NCI-H1436 treated with DMSO at 0.1 percent for 48 hours (cell line): ENCODE measurements around the gene HAP1.
"Not testable (repeated sequence)": the region's sequence is repeated elsewhere in the genome, so short reads cannot be mapped to it uniquely, and the experiment has no call there.

Experiments used
- DNase-seq: peaks from one replicate; lab custom pipeline; 2025; lab: John Stamatoyannopoulos, UW

The HAP1 gene

DNA sequence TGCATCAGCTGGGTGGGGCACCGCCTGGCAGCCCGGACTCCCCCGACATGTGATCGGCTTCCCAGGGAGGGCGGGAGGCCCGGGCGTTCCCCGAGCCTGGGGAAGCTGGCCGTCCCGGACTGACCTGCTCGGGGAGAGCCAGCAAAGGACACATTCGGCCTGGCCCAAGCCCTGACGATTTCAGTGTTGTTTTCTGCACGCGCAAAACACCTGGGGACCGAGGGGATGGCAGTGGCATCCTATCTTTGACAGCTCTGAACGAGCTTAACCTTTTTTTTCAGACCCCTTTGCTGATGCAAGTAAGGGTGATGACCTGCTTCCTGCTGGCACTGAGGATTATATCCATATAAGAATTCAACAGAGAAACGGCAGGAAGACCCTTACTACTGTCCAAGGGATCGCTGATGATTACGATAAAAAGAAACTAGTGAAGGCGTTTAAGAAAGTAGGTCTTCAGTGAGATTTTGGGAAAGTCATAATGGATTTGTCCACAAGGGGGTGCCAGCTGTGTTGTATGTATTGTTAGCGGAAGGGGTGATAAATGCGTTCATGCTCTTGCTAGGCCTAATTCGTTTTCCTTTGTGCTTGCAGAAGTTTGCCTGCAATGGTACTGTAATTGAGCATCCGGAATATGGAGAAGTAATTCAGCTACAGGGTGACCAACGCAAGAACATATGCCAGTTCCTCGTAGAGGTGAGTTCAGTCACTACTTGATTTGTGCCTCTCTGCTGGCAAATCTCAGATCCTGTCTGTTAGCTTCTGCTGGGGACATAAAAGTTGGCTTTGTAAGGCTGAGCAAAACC lies 44.7 kb downstream of the HAP1 start:
- no peak for DNase-seq

DNA sequence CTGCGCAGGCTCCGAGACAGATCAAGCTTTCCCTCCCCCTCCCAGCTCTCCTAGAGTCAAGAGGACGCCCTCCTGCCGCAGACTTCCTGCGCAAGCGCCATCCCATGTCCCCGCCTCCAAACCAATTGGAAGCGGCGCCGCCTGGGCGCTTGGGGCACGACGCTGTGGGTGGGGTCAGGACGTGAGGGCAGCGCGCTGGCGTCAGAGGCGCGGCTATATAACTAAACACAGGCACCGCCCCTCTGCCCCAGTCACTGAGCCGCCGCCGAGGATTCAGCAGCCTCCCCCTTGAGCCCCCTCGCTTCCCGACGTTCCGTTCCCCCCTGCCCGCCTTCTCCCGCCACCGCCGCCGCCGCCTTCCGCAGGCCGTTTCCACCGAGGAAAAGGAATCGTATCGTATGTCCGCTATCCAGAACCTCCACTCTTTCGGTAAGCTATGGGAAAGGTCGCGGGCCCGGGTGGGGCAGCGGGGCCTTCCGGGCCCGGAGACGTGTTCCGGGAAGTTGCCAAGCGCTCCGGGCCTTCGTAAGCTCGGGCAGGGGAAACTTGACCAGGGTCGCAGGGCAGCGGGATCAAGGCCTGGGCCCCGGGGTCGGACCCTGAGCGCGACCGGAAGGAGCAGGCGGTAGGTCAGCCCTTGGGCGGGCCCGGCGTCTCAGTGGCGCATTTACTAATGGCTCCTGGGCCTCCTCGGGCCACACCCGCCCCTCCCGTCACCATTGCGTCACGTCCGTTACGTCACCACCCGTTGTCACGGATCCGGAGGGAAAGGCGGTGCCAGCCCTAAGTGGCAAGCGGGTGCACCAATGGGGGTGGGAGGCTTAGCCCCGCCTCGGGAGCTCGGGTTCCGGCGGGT lies 45.6 kb downstream of the HAP1 start, which contains the start of gene EIF1:
Gene EIF1, plus strand, starts transcription at position 245 of the 856 bp plus-strand sequence. Its CDS starts 154 bp downstream, at position 399.
- peak; percentile 97 for DNase-seq

DNA sequence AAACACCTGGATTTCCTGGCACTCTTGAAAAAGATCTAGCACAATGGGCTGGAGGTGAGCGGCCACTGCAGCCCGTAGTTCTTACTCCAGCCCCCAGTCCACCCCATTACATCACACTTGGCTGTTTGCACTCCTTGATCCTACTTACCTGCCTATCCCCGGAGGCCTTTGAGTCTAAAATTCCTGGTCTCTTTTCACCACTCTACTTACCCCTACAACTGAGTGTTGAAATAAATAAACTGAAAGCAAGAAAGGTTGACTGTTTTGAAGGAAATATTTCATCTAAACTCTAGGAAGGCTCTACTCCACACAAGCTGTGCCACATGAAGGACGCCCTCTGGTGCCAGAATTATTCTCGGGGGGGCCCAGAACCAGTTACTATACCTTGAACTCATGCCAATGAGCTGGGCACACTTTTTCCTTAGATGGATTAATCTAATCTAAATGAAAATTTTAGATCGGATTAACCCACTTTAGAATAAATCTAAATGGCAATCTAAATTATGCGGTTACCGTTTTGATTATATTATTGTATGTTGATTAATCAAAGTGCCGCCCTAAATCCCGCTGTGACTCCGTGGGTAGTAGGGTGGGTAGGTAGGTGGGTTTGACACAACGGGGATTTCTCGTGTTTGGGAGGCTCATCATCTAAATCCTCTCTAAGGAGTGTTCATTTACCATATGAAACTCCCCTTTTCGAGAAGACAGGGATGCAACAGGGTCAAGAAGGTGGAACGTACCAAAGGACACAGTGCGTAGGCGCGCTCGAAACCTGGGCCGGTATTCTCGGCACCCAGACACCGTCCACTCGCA lies 46.4 kb downstream of the HAP1 start:
- DNase-seq = peak; percentile 57

DNA sequence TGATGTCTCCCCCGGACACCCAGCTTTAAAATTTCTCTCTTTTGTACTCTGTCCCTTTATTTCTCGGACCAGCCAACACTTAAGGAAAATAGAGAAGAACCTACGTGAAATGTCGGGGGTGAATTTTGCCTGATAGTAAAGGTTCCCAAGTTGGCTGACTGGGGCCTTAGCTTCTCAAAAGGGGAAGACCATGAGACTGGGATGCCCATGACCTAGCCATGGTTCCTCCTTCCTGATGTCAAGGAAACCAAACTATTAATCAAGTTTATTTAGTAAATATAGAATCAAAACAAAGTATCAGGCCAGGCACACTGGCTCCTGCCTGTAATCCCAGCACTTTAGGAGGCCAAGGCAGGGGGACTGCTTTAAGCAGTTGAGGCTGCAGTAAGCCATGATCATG lies 48.2 kb downstream of the HAP1 start:
- no peak for DNase-seq

DNA sequence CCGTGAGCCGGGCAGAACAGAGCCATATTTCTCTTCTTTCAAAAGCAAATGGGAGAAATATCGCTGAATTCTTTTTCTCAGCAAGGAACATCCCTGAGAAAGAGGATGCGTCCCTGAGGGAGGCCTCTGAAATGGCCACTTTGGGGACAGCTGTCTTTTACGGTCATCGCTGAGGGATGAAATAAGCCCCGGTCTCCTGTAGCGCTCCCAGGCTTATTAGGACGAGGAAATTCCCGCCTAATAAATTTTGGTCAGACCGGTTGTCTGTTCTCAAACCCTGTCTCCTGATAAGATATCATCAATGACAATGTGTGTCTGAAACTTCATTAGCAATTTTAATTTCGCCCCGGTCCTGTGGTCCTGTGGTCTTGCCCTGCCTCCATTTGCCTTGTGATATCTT lies 48.7 kb downstream of the HAP1 start:
- not testable (repeated sequence) for DNase-seq

DNA sequence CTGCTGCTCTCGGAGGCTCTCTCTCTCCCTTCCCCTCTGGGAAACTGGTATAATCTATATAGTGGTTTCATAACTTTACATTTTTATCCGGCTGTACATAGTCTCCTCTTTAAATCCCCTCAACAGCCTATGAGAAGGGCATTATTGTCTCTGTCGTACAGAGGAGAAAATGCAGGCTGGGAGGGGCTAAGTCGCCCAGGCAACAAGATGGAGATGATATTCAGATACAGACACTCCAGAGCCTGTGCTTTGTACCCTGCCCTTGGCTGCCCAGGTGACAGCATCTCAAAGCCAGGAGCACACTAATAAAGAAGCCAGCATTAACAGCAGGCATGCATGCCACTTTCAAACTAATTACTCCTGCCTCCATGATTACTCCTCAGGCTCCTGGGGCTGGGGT lies 50.4 kb downstream of the HAP1 start:
- DNase-seq = no peak

DNA sequence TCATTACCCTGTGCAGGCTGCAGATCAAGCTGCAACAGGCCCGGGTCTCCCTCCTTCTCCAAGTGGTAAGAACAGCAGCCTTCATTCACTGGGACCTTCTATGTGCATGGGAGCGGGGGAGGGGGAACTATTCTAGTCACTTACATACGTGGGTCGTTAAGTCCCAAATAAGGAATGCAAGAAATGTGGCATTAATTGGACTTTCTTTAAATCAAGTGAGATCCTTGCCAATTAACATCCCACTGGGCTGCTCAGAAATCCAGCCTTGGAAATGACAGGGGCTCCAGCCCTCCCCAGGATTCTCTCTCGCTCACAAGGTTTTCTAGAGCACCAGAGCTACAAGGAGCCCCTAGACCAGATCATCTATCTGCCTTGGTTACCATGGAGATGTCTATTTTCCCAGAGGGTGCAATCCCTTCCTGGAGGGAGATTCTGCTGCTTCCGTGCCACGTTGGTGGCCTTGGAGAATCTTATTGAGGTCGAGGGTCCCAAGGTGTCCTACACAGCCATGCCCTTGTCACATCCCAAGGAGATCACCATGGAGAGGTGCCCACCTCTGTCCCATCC lies 50.9 kb downstream of the HAP1 start:
- no peak for DNase-seq

DNA sequence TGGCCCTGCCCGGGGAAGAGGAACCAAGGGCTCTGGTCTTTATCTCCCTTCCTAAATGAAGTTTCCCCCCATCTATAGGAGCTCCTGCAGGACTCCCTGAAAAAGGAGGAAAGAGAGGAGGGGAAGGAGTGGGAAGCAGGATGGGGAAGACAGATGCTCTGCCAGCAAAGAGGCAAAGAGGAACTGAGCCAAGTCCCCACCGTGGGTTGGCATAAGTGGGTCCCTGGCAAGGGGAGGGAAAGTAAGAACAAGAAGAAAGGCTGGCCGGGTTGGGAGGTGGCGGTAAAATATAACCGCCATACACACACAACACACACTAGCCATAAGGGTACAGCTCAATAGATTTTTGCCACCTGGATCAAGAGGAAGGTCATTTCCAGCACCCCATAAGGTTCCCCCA lies 51.8 kb downstream of the HAP1 start:
- DNase-seq = no peak

DNA sequence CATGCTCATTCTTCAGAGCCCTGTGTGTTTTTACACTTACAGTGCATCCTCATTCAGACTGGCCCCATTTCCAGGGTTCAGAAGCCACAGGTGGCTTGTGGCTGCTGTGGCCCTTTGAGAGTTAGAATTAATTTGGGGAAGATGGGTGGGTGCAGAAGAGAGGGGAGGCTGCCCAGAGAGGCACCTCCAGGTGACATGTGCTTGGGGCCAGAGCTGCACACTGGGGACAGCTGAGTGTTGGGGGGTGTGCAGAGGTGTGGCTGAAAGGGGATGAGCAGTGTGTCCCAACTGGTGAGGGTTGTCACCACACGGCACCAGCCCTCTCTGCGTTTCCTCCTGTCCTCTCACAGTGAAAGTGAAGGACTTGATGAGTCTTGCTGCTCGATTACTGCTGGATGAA lies 52.7 kb downstream of the HAP1 start:
- DNase-seq = no peak

DNA sequence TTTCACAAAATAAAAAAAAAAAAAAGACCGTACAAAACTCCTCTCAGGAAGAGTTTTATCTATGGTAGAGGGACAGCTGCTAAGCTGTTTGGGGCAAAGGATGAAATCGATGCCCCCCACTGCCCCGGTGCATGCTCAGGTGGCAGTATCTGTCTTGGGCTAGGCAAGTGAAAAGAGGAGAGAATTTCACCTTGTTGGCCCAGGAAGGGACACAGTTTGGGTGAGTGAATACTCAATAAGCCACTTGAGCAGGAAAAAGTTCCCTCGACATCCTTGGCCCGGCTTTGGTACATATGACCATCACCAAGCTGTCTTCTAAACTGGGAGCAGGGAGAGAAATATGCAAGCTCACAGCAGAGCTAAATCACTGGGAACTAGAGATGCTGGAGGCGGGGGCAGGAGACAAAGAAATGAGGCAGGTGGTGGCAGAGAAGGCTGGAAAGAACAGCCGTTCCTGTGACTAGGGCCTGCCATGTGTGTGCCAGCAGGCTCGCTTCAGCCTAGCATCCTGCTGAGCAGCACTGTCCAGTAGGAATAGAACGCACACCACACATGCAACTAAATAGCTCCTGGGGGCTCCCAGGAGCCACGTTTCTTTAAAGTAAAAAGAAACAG lies 53.9 kb downstream of the HAP1 start:
- DNase-seq = no peak

DNA sequence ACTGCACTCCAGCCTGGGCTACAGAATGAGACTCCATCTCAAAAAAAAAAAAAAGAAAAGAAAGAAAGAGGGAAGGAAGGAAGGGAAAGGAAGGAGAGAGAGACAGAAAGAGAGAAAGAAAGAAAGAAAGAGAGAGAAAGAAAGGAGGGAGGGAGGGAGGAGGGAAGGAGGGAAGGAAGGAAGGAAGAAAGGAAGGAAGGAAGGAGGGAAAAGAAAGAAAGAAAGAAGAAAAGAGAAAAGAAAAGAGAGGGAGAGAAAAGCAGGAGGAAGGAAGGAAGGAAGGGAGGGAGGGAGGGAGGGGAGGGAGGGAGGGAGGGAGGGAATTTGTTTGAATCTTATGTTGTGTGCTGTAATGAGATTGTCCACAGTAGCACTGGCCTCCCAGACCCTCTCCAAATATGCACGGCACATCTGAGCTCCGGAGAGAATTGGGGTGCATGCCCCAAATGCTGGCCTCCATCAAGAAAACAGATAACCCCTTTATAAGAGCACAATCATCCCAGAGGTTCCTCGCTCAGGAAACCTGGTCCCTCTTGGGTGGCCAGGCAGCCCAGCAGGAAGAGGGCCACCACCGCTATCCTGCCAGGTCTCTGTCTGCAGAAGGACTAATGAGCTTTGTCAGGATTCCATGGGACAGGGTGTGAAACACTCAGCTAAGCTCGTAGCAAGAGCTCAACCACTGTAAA lies 54.6 kb downstream of the HAP1 start:
- no peak for DNase-seq

DNA sequence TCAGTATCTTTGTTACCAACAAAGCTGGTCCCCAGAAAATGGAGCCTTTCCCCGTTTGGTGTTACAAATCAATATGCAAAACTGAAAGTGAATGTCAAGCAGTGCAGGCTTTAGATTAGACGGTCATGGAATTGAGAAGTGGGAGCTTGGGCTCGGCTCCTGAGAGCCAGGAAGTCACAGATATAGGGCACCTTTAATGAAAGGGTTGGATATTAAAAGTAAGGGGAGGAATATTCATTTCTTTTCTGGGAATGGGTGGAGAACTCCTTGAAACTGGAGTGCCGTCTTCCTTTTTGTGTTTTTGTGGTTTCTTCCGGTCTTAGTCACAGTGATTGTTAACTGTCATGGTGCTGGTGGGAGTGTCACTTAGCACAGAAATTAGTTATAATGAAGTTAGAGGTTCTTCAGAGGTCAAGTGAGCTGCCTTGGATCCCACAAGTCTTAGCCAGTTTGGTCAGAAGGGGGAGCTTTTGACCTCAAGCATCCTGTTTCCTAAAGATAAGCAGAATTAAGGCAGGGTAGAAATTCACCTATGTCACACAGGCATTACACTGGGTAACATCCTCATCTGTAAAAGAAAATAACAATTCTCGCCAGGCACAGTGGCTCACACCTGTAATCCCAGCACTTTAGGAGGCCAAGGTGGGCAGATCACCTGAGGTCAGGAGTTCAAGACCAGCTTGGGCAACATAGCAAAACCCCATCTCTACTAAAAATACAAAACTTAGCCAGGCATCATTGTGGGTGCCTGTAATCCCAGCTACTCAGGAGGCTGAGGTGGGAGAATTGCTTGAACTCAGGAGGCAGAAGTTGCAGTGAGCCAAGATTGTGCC lies 55.3 kb downstream of the HAP1 start:
- DNase-seq = no peak

DNA sequence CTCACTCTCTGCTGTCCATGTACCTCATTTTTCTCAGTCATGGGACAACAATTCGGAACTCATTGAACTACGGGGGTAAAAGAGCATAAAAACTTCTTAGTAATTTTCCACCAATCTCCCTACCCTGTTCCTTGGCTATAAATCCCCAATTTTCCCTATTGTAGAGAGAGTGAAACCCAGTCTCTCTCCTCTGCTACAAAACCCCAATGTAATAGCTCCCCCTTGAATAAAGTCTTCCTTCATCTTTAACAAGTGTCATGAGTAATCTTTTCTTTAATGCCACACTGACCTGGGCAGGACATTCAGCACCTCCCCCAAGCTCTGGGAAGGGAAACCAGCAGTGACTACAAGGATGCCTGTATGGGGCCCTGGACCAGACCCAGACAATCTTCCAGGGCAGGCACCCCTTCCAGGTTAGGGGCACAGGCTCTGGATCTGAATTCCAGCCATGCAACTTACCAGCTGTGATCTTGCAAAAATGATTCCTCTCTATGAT lies 56.0 kb downstream of the HAP1 start:
- DNase-seq = no peak

DNA sequence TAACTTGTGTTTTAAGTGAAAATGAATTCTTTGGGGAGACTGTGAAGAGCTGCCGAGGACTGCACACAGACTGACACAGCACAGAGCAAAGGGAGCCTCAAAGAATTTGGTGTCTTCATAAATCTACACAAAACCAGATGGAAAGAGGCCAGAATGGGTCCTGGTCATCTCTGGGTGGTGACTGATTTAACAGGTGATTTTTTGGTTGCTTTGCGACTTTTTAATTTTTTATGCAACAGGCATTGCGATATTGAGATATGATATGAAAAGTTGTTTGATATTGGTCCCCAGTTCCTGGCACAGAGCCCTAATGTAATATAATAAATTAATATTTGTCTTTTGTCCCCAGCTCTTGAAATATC lies 58.4 kb downstream of the HAP1 start:
- DNase-seq = no peak

DNA sequence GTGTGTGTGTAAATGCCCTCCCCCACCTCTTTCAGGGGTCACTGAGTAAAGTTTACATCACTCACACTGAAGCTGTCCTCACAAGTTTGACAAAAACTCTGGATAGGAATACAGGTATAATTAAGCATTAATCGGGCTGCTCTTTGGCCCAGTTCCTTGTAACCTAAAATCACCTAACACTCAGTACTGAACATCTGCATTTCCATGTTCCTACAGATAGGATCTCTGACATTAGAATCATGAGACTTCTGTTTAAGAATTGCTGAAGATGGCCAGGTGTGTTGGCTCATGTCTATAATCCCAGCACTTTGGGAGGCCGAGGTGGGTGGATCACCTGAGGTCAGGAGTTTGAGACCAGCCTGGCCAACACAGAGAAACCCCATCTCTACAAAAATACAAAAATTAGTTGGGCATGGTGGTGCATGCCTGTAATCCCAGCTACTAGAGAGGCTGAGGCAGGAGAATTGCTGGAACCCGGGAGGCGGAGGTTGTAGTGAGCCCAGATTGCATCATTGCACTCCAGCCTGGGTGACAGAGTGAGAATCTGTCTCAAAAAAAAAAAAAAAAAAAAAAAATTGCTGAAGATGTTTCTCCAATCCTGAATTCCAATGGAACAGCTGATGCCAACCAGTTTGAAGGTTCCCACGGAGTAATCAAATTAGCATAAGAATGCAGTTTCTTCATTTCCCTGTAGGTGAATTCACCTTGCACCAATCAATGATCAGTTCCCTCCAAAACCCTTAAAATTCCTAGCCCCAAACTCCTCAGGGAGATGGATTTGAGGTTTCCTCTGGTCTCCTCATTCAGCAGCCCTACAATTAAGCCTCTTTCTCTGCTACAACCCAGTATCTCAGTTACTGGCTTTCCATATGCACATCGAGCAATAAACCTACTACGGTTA lies 59.0 kb downstream of the HAP1 start:
- DNase-seq = not testable (repeated sequence)
